ENCODE results near the gene CENPP. TPM values are rescaled to one million over a fixed set of nuclear protein-coding genes. Genes with fewer than 3 reads are reported as not detected.

Gene CENPP
- polyA plus RNA-seq, 2 donors: 2.2 to 3.6 TPM

DNA sequence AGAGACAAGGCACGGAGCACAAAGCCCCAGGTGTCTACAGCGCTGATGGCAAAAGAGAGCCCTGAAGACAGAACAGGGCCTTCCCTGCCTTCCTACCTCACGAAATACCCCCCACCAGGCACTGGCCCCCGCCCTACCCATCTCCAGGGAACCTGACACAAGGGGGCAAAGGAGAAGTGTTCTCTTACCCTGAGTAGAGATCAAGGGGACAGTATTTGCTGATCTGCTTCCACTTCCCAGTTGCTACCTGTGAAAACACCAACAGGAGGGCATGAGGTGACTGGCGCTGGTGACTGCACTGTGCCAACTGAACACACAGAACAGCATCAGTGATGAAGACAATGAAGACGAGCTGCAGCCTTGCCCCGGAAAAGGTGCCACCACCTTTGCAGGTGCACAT lies 316.8 kb downstream of the CENPP start:
- Histone ChIP-seq H3K4me3 (ENCODE audit: low read depth in 1 of 2, low read length in 2 of 2) (no peak overlapping the region), H3K36me3 (ENCODE audit: control insufficient read depth in 2 of 2, insufficient read depth in 2 of 2, low read length in 1 of 2) (peaks cover 16 to 45% of the 10 kb centered on the region in 2 donors), H3K27me3 (ENCODE audit: control insufficient read depth in 1 of 2, insufficient read depth in 2 of 2, low read length in 2 of 2) (no peaks in the 10 kb centered on the region), H3K4me1 (ENCODE audit: control insufficient read depth in 2 of 2, insufficient read depth in 2 of 2, low read length in 1 of 2) (peaks cover 0 to 3% of the 10 kb centered on the region in 2 donors), H3K27ac (ENCODE audit: low read depth in 2 of 2, low read length in 1 of 2) (no peak overlapping the region), H3K9me3 (ENCODE audit: control insufficient read depth in 2 of 2, insufficient read depth in 1 of 2, low read depth in 1 of 2, low read length in 1 of 2) (no peaks in the 10 kb centered on the region)
- WGBS, 2 donors: 94 to 95% methylated on average over 7 of the region's 7 CpGs

- WGBS, 2 donors: 92 to 94% methylated on average over 7 of the region's 7 CpGs
- H3K36me3 ChIP-seq (ENCODE audit: control insufficient read depth in 2 of 2, insufficient read depth in 2 of 2, low read length in 1 of 2): peaks cover 22 to 49% of the 10 kb centered on the region in 2 donors
These were observed 318.5 kb downstream of the CENPP start for GRCh38 chr9:92644278-92644677.

GRCh38 chr9:92645041-92645440 lies 319.3 kb downstream of the CENPP start:
- no peaks in the 10 kb centered on the region for H3K27me3 ChIP-seq (ENCODE audit: control insufficient read depth in 1 of 2, insufficient read depth in 2 of 2, low read length in 2 of 2)
- H3K4me3 ChIP-seq (ENCODE audit: low read depth in 1 of 2, low read length in 2 of 2): no peak overlapping the region
- no peak overlapping the region for H3K27ac ChIP-seq (ENCODE audit: low read depth in 2 of 2, low read length in 1 of 2)
- WGBS, 2 donors: 98 to 99% methylated on average over 4 of the region's 4 CpGs
- H3K9me3 ChIP-seq (ENCODE audit: control insufficient read depth in 2 of 2, insufficient read depth in 1 of 2, low read depth in 1 of 2, low read length in 1 of 2): peaks cover 0 to 3% of the 10 kb centered on the region in 2 donors
- H3K4me1 ChIP-seq (ENCODE audit: control insufficient read depth in 2 of 2, insufficient read depth in 2 of 2, low read length in 1 of 2): peaks cover 0 to 7% of the 10 kb centered on the region in 2 donors
- H3K36me3 ChIP-seq (ENCODE audit: control insufficient read depth in 2 of 2, insufficient read depth in 2 of 2, low read length in 1 of 2): peaks cover 22 to 50% of the 10 kb centered on the region in 2 donors

More at GRCh38 chr9:92644278-92644677, 318.5 kb downstream of the CENPP start:
- H3K27ac ChIP-seq (ENCODE audit: low read depth in 2 of 2, low read length in 1 of 2): no peak overlapping the region
- no peaks in the 10 kb centered on the region for H3K27me3 ChIP-seq (ENCODE audit: control insufficient read depth in 1 of 2, insufficient read depth in 2 of 2, low read length in 2 of 2)
- no peak overlapping the region for H3K4me3 ChIP-seq (ENCODE audit: low read depth in 1 of 2, low read length in 2 of 2)
- peaks cover 0 to 7% of the 10 kb centered on the region in 2 donors for H3K4me1 ChIP-seq (ENCODE audit: control insufficient read depth in 2 of 2, insufficient read depth in 2 of 2, low read length in 1 of 2)
- H3K9me3 ChIP-seq (ENCODE audit: control insufficient read depth in 2 of 2, insufficient read depth in 1 of 2, low read depth in 1 of 2, low read length in 1 of 2): peaks cover 0 to under 1% of the 10 kb centered on the region in 2 donors

DNA sequence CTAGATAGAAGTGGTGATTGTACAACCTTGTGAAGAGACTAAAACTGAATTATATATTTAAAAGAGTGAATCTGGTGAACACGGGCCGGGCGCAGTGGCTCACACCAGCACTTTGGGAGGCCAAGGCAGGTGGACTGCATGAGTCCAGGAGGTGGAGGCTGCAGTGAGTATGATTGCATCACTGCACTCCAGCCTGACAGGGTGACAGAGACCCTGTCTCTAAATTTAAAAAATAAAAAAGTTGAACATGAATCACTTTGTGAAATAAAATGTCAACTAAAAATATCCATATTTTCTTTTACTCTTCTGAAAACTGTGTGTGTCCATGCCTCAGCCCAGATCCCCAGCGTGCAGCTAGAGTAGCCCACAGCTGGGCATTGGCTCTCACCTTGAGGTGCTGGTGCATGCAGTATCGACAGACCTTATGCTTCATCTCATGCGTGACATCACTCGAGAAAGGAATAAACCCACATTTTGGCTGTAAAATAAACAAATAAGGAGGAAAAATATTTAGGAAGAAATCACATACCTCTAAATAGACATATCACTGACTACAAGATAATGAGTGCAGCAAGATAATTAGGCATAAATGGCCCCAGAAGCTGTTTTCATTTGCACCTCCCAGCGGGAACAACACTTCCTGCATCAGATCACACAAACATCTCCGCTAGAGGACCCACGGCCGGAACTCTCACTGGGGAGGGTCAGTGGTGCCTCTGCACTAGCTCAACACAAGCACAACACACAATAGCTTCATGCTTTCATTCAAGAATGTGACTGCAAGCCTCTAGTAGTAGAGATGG lies 322.1 kb downstream of the CENPP start:
- H3K4me3 ChIP-seq (ENCODE audit: low read depth in 1 of 2, low read length in 2 of 2): no peak overlapping the region
- peaks cover 6 to 29% of the 10 kb centered on the region in 2 donors for H3K36me3 ChIP-seq (ENCODE audit: control insufficient read depth in 2 of 2, insufficient read depth in 2 of 2, low read length in 1 of 2)
- no peak overlapping the region for H3K27ac ChIP-seq (ENCODE audit: low read depth in 2 of 2, low read length in 1 of 2)
- peaks cover 0 to 8% of the 10 kb centered on the region in 2 donors for H3K4me1 ChIP-seq (ENCODE audit: control insufficient read depth in 2 of 2, insufficient read depth in 2 of 2, low read length in 1 of 2)
- peaks cover 0 to 3% of the 10 kb centered on the region in 2 donors for H3K9me3 ChIP-seq (ENCODE audit: control insufficient read depth in 2 of 2, insufficient read depth in 1 of 2, low read depth in 1 of 2, low read length in 1 of 2)
- no peaks in the 10 kb centered on the region for H3K27me3 ChIP-seq (ENCODE audit: control insufficient read depth in 1 of 2, insufficient read depth in 2 of 2, low read length in 2 of 2)
- 92 to 93% methylated on average over 11 of the region's 11 CpGs for WGBS, 2 donors

- WGBS, 2 donors: 85 to 89% methylated on average over 6 of the region's 6 CpGs
- Histone ChIP-seq H3K27ac (ENCODE audit: low read depth in 2 of 2, low read length in 1 of 2) (no peak overlapping the region), H3K36me3 (ENCODE audit: control insufficient read depth in 2 of 2, insufficient read depth in 2 of 2, low read length in 1 of 2) (peaks cover 6 to 33% of the 10 kb centered on the region in 2 donors), H3K4me3 (ENCODE audit: low read depth in 1 of 2, low read length in 2 of 2) (no peak overlapping the region), H3K4me1 (ENCODE audit: control insufficient read depth in 2 of 2, insufficient read depth in 2 of 2, low read length in 1 of 2) (peaks cover 0 to 8% of the 10 kb centered on the region in 2 donors), H3K9me3 (ENCODE audit: control insufficient read depth in 2 of 2, insufficient read depth in 1 of 2, low read depth in 1 of 2, low read length in 1 of 2) (peaks cover 0 to 3% of the 10 kb centered on the region in 2 donors), H3K27me3 (ENCODE audit: control insufficient read depth in 1 of 2, insufficient read depth in 2 of 2, low read length in 2 of 2) (no peaks in the 10 kb centered on the region)
These were observed 322.8 kb downstream of the CENPP start for GRCh38 chr9:92648474-92648971.

GRCh38 chr9:92649007-92649406 lies 323.3 kb downstream of the CENPP start:
- Histone ChIP-seq H3K36me3 (ENCODE audit: control insufficient read depth in 2 of 2, insufficient read depth in 2 of 2, low read length in 1 of 2) (peaks cover 6 to 35% of the 10 kb centered on the region in 2 donors), H3K27ac (ENCODE audit: low read depth in 2 of 2, low read length in 1 of 2) (no peak overlapping the region), H3K4me1 (ENCODE audit: control insufficient read depth in 2 of 2, insufficient read depth in 2 of 2, low read length in 1 of 2) (peaks cover 0 to 10% of the 10 kb centered on the region in 2 donors), H3K9me3 (ENCODE audit: control insufficient read depth in 2 of 2, insufficient read depth in 1 of 2, low read depth in 1 of 2, low read length in 1 of 2) (peaks cover 0 to 3% of the 10 kb centered on the region in 2 donors), H3K27me3 (ENCODE audit: control insufficient read depth in 1 of 2, insufficient read depth in 2 of 2, low read length in 2 of 2) (no peaks in the 10 kb centered on the region), H3K4me3 (ENCODE audit: low read depth in 1 of 2, low read length in 2 of 2) (no peak overlapping the region)
- whole genome bisulfite sequencing, 2 donors: 93 to 95% methylated on average over 5 of the region's 5 CpGs

DNA sequence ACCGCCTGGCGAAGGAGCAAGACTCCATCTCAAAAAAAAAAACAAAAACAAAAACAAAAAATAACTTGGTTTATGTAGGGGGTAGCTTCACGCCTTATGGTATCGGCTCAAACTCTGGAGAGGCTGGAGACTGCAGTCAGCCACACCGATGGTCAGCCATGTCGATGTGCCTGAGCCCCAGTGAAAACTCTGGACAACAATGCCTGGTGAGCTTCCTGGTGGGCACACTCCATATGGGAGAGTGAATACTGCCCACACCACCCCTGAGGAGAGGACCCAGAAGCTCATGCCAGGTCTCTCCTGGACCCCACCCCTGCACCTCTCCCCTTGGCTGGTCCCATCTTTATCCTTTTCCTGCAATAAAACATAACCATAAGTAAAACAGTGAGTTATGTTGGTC lies 324.5 kb downstream of the CENPP start:
- peak overlapping the region in 1 of 2 donors; percentile 53 for H3K27ac ChIP-seq (ENCODE audit: low read depth in 2 of 2, low read length in 1 of 2)

DNA sequence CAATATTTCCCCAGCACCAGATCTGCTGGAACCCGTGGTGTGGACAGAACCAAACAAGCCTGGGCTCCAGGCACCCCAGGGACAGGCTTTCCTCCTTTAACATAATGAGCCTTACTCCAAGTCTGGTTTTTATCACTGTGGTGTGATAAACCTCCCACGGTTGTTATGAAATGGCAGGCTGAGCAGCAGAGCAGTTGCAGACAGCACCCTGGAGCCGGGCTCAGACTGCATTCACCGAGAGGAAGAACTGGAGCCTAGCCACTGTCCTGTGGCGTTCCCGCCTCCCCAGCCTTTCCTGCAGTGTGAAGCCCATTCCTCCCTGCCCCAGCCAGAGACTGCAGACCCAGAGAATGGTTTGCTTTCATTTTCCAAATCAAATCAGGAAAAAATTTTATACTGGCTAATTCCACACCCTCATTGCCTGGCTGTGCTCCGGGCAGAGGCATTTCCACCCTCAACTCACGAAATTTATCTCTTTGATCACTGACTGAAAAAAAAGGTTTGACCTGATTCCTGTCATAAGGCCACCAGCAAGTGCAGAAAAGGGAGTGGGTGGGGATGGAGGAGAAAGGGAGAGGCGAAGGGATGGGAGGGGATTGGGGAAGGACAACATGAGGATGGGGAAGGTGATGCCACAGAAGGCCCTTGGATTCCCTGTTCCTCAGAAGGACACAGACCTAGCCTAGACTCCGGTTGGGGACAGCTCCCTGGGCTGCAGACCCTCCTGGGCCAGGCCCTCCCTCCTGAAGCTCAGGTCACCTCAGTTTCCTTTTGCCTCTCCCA lies 325.3 kb downstream of the CENPP start:
- peaks cover 0 to 3% of the 10 kb centered on the region in 2 donors for H3K9me3 ChIP-seq (ENCODE audit: control insufficient read depth in 2 of 2, insufficient read depth in 1 of 2, low read depth in 1 of 2, low read length in 1 of 2)
- H3K4me3 ChIP-seq (ENCODE audit: low read depth in 1 of 2, low read length in 2 of 2): no peak overlapping the region
- peak overlapping the region; percentile 5 to 53 for H3K27ac ChIP-seq (ENCODE audit: low read depth in 2 of 2, low read length in 1 of 2)
- WGBS, 2 donors: 57 to 65% methylated on average over 10 of the region's 10 CpGs
- H3K4me1 ChIP-seq (ENCODE audit: control insufficient read depth in 2 of 2, insufficient read depth in 2 of 2, low read length in 1 of 2): peaks cover 4 to 27% of the 10 kb centered on the region in 2 donors
- H3K36me3 ChIP-seq (ENCODE audit: control insufficient read depth in 2 of 2, insufficient read depth in 2 of 2, low read length in 1 of 2): peaks cover 8 to 48% of the 10 kb centered on the region in 2 donors
- H3K27me3 ChIP-seq (ENCODE audit: control insufficient read depth in 1 of 2, insufficient read depth in 2 of 2, low read length in 2 of 2): no peaks in the 10 kb centered on the region

More for the DNA sequence above, 324.5 kb downstream of the CENPP start:
- no peaks in the 10 kb centered on the region for H3K27me3 ChIP-seq (ENCODE audit: control insufficient read depth in 1 of 2, insufficient read depth in 2 of 2, low read length in 2 of 2)
- peaks cover 0 to 3% of the 10 kb centered on the region in 2 donors for H3K9me3 ChIP-seq (ENCODE audit: control insufficient read depth in 2 of 2, insufficient read depth in 1 of 2, low read depth in 1 of 2, low read length in 1 of 2)
- peaks cover 6 to 43% of the 10 kb centered on the region in 2 donors for H3K36me3 ChIP-seq (ENCODE audit: control insufficient read depth in 2 of 2, insufficient read depth in 2 of 2, low read length in 1 of 2)
- 97 to 98% methylated on average over 6 of the region's 6 CpGs for WGBS, 2 donors
- no peak overlapping the region for H3K4me3 ChIP-seq (ENCODE audit: low read depth in 1 of 2, low read length in 2 of 2)
- H3K4me1 ChIP-seq (ENCODE audit: control insufficient read depth in 2 of 2, insufficient read depth in 2 of 2, low read length in 1 of 2): peaks cover 2 to 21% of the 10 kb centered on the region in 2 donors

DNA sequence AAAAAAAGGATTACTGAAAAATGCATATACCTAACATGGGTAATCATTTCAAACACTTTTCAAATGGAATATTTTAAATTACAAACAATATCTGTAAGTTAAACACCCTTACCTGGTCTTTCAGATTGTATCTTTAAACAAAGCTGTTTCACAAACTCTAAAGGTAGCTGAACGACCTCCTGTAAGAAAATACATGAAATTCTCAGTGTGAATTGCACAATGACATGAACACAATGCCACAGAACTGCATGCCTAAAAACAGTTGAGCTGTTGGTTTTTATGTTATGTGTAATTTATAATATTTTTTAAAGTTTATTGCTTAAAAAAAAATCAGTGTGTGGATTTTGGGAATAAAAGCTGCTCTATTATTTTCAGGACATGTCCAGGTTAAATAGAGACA lies 326.7 kb downstream of the CENPP start:
- peaks cover 4 to 33% of the 10 kb centered on the region in 2 donors for H3K4me1 ChIP-seq (ENCODE audit: control insufficient read depth in 2 of 2, insufficient read depth in 2 of 2, low read length in 1 of 2)
- no peaks in the 10 kb centered on the region for H3K27me3 ChIP-seq (ENCODE audit: control insufficient read depth in 1 of 2, insufficient read depth in 2 of 2, low read length in 2 of 2)
- H3K9me3 ChIP-seq (ENCODE audit: control insufficient read depth in 2 of 2, insufficient read depth in 1 of 2, low read depth in 1 of 2, low read length in 1 of 2): peaks cover 0 to 3% of the 10 kb centered on the region in 2 donors
- peak overlapping the region in 1 of 2 donors; percentile 82 for H3K27ac ChIP-seq (ENCODE audit: low read depth in 2 of 2, low read length in 1 of 2)
- 53 to 60% methylated on average over 1 of the region's 1 CpG for WGBS, 2 donors
- peaks cover 12 to 50% of the 10 kb centered on the region in 2 donors for H3K36me3 ChIP-seq (ENCODE audit: control insufficient read depth in 2 of 2, insufficient read depth in 2 of 2, low read length in 1 of 2)
- H3K4me3 ChIP-seq (ENCODE audit: low read depth in 1 of 2, low read length in 2 of 2): no peak overlapping the region
